Heart left ventricle (tissue), 16 donors: ENCODE data around the gene BCL6. TPM values are rescaled to one million over a fixed set of nuclear protein-coding genes. Genes with fewer than 3 reads are reported as not detected.
A peak's percentile ranks its signal among the peaks of the same experiment; 100 is the strongest.

Experiments used
- ATAC-seq, 4 donors: fragments of 200-7000 bp; cut with Tn5 transposase; one replicate each; pipeline ENCODE4 v1.9.1; 2020 to 2022; ENCODE audit warnings: moderate library complexity in 4 of 4, mild to moderate bottlenecking in 3 of 4, moderate number of reproducible peaks in 1 of 4
- DNase-seq, 5 donors: peaks; one replicate each; pipeline ENCODE4 v3.0.0-alpha.2; 2020
- H3K27ac ChIP-seq, 12 donors: fragments of 200-600 bp; sonication (generic) in 4 of 12; one replicate each; pipeline versions ENCODE4 v1.5.0 to v1.8.0; 2016 to 2022; ENCODE audit warnings: mild to moderate bottlenecking in 2 of 12
- H3K27me3 ChIP-seq, 9 donors: fragments of 200-600 bp; sonication (generic) in 2 of 9; one replicate each; pipeline versions ENCODE4 v1.5.1 to v1.8.0; 2016 to 2022; ENCODE audit warnings: mild to moderate bottlenecking in 3 of 9
- H3K36me3 ChIP-seq, 9 donors: fragments of 200-600 bp; sonication (generic) in 2 of 9; one replicate each; pipeline versions ENCODE4 v1.5.0 to v1.8.0; 2018 to 2022; ENCODE audit warnings: mild to moderate bottlenecking in 2 of 9
- H3K4me1 ChIP-seq, 12 donors: fragments of 200-600 bp; sonication (generic) in 4 of 12; one replicate each; pipeline versions ENCODE4 v1.5.0 to v1.8.0; 2016 to 2022; ENCODE audit warnings: mild to moderate bottlenecking in 3 of 12
- H3K4me3 ChIP-seq, 12 donors: fragments of 200-600 bp; sonication (generic) in 4 of 12; one replicate each; pipeline versions ENCODE4 v1.5.0 to v1.8.0; 2017 to 2022; ENCODE audit warnings: mild to moderate bottlenecking in 9 of 12, moderate library complexity in 4 of 12
- H3K9me3 ChIP-seq, 12 donors: fragments of 200-600 bp; sonication (generic) in 4 of 12; one replicate each; pipeline versions ENCODE4 v1.5.0 to v1.8.0; 2016 to 2022; ENCODE audit warnings: mild to moderate bottlenecking in 1 of 12
- POLR2A ChIP-seq, 2 donors: fragments of 450-650 bp; IDR thresholded peaks; one replicate each; pipeline ENCODE4 v1.6.1; 2017; ENCODE audit warnings: antibody characterized with exemption in 2 of 2, mild to moderate bottlenecking in 2 of 2, moderate library complexity in 2 of 2
- WGBS, 4 donors: extraction: QIAGEN DNeasy Blood & Tissue Kit in 2 of 4; methylation state at CpG; one replicate each; pipeline versions ENCODE4 v1.1.5 to v1.1.7; 2013 to 2018; 5-methylcytosine and 5-hydroxymethylcytosine counted together
- intact Hi-C, 10 donors: fragments of 100-400 bp; cut with DNase I; formaldehyde crosslinking; loops; one replicate each; pipeline versions ENCODE4 v1.11.1 to v1.14.2; 2022
- polyA plus RNA-seq, 2 donors: library from polyadenylated mRNA; stranded (reverse); fragments of 200-250 nt; gene quantifications; one replicate each; pipeline ENCODE4 v1.2.3, GENCODE V29; 2013
- total RNA-seq, 9 donors: library from RNA; depleted of rRNA in 2 of 9; stranded (reverse); fragments of >200 nt in 2 of 9; fragmentation: NEBNext Ultra II Directional in 3 of 9; extraction: Animal tissue kit (Norgen Biotek cat#: 25700) in 3 of 9; gene quantifications; one replicate each; pipeline versions ENCODE4 v1.1.0 to v1.2.4, GENCODE V29; 2016 to 2023
- TF ChIP-seq, protein P1 (sequence below), 12 donors: fragments of 200-600 bp; sonication (generic) in 4 of 12; IDR thresholded peaks; one replicate each; pipeline versions ENCODE4 v1.5.0 to v1.8.0; 2018 to 2022; ENCODE audit warnings: antibody characterized with exemption in 12 of 12, mild to moderate bottlenecking in 5 of 12
- donor health status: ischemic (EF 13 %, LVEDD 7.1; RV severe dilation, severe dysfunction).
- donor health status: healthy with polysubstance abuse.
- donor health status: DM: no; HTN: yes; CAD: no.
- donor health status: DM: no; HTN: no; CAD: no.
- donor health status: ischemic (EF 25% LVEDD 6.9; RV normal size, moderate dysfunction).
- donor health status: ischemic (EF 25% LVEDD 5.7; RV mildly dilated, moderate dysfunction).
- donor health status: healthy.
- donor health status: DM: yes; HTN: yes; CAD: no.
- donor health status: ischemic (EF 35%, LVEDD 5.7; RV mildly dilated, moderate dysfunction).
- donor health status: nonischemic (EF 11% LVEDD 7.7; RV severe dilation, severe dysfunction).
- donor health status: DM: yes; HTN: yes; CAD: no.
- donor health status: PGD.
- donor health status: ischemic (EF 29% LVEDD 5.4; RV normal size, mild dysfunction).
- donor health status: nonischemic (EF 23%, LVEDD 6.1; RV moderate dilation, normal function).

The BCL6 gene
- total and polyA plus RNA-seq, 11 donors: 29.3 to 109 (median 45.7) TPM

DNA sequence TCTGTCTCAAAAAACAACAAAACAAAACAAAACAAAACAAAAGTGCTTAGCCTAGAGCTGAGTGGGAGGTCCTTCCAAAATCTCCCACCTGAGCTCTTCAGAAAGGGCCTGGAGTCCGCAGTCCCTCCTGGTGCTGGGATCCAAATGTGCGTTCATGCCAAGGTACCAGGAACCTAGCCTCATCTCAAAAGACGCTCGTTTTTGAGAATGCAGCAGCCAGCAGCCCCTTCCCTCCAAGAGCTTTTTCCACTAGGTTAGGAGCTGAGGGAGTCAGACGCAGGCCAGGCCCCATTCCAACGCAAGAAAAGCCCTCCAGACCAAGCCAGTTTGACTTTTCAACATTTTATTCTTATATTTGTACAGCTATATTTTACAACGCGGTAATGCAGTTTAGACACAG is 24.2 kb downstream of the BCL6 start:
- Histone ChIP-seq H3K4me1 (peaks cover 0 to 7% (median 0%) of the 10 kb centered on the region in 12 donors), H3K36me3 (peaks cover 5 to 58% (median 54%) of the 10 kb centered on the region in 9 donors), H3K4me3 (no peak overlapping the region), H3K27me3 (no peaks in the 10 kb centered on the region), H3K9me3 (no peaks in the 10 kb centered on the region), H3K27ac (peak overlapping the region in 1 of 12 donors; percentile 61)
- intact Hi-C loops: no loop called here
- TF ChIP-seq, protein P1, sequence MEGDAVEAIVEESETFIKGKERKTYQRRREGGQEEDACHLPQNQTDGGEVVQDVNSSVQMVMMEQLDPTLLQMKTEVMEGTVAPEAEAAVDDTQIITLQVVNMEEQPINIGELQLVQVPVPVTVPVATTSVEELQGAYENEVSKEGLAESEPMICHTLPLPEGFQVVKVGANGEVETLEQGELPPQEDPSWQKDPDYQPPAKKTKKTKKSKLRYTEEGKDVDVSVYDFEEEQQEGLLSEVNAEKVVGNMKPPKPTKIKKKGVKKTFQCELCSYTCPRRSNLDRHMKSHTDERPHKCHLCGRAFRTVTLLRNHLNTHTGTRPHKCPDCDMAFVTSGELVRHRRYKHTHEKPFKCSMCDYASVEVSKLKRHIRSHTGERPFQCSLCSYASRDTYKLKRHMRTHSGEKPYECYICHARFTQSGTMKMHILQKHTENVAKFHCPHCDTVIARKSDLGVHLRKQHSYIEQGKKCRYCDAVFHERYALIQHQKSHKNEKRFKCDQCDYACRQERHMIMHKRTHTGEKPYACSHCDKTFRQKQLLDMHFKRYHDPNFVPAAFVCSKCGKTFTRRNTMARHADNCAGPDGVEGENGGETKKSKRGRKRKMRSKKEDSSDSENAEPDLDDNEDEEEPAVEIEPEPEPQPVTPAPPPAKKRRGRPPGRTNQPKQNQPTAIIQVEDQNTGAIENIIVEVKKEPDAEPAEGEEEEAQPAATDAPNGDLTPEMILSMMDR (IDR thresholded peaks at IDR 0.05): no peak
- no peak for TF ChIP-seq POLR2A (IDR thresholded peaks at IDR 0.05)
- ATAC-seq: no peak
- WGBS, 4 donors: 91 to 96% (median 93%) methylated on average over 8 of the region's 8 CpGs
- no peak for DNase-seq

DNA sequence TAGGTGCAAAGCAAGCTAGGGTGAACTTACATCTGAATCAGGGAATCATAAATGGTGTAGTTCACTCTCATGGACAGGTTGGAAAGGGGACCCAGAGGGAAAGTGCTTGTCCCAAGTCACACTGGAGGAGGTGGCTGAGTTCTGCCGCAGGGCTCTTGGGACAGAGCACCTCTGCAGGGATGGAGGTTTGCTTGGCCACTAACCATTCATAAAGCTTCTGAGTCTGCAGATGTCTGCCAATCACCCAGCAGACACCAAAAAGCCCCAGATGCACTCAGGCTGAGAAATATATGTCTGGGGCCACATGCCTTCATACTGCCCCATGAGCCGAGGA is 25.0 kb downstream of the BCL6 start:
- peak in 1 of 4 donors; percentile 17 for ATAC-seq
- H3K27ac ChIP-seq: peak overlapping the region in 1 of 12 donors; percentile 61
- H3K27me3 ChIP-seq: no peaks in the 10 kb centered on the region
- no peak for DNase-seq
- no peaks in the 10 kb centered on the region for H3K9me3 ChIP-seq
- WGBS, 4 donors: 95 to 100% (median 99%) methylated on average over 2 of the region's 2 CpGs
- peaks cover 5 to 51% (median 46%) of the 10 kb centered on the region in 9 donors for H3K36me3 ChIP-seq
- TF ChIP-seq POLR2A (IDR thresholded peaks at IDR 0.05): no peak
- TF ChIP-seq, protein P1 (IDR thresholded peaks at IDR 0.05): no peak
- no peak overlapping the region for H3K4me3 ChIP-seq
- peaks cover 0 to 7% (median 0%) of the 10 kb centered on the region in 12 donors for H3K4me1 ChIP-seq
- intact Hi-C loops: no loop called here

DNA sequence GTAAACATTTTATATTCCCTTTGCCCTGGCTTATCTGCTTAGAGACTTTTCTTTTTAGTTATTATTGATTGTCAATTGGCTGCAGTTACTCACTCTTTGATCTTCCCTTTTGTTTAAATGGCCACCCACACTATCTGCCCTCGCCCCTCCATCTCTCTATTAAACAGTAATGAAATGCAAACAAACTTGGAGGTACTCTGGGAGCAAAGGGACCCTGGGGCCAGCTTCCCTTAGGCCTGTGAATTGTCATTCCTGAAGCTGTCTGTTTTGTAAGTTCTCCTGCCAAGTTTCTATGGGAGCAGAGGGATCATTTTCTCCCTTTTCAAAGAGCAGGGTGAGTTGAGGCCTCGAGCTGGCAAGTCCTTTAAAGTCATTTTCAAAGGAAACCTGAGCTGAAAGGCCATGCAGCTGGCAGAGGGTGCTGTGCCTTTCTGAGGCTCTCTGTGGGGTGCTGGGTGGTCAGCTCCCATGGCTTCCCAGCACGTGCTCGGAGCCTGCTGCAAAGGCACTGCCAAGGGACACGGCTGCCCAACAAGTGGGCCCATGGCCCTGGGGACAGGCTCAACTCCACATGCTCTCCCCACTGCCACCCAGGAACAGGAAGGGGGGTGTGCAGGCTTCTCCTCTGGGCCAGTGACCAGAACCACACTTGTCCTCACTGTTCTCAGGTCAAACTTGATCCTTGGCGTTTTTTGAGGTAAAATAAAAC is 25.5 kb downstream of the BCL6 start:
- TF ChIP-seq, protein P1 (IDR thresholded peaks at IDR 0.05): no peak
- no peak for TF ChIP-seq POLR2A (IDR thresholded peaks at IDR 0.05)
- H3K4me3 ChIP-seq: no peak overlapping the region
- intact Hi-C loops: loop anchor here in 8 of 10 donors (5.0 to 10.0 kb wide), 4 partner anchors 42 to 1105 kb away; partner anchors contain the start of gene AHSG (in 1 of the 8)
- ATAC-seq (peak; percentile 12 to 64 (median 56)), DNase-seq (no peak)
- H3K27me3 ChIP-seq: no peaks in the 10 kb centered on the region
- 55 to 60% (median 58%) methylated on average over 3 to 6 of the region's 6 CpGs for WGBS, 4 donors
- no peaks in the 10 kb centered on the region for H3K9me3 ChIP-seq
- H3K27ac ChIP-seq: peak overlapping the region in 1 of 12 donors; percentile 61
- peaks cover 3 to 45% (median 41%) of the 10 kb centered on the region in 9 donors for H3K36me3 ChIP-seq
- peaks cover 0 to 7% (median 0%) of the 10 kb centered on the region in 12 donors for H3K4me1 ChIP-seq

DNA sequence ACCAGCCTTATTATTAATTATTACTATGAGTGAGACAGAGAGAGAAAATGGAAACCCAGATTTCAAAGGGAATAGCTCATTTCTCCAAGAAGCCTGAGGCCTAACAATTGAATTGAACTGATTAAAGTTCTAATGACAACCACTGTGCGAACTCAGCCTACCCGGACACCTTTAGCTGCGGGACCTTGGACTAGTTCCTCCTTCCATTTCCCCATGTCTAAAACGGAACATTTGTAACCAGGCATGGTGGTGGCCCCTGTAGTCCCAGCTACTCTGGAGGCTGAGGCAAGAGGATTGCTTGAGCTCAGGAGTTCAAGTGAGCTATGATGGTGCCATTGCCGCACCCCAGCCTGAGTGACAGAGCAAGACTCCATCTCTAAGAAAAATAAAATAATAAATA is 26.5 kb downstream of the BCL6 start:
- intact Hi-C loops: loop anchor here in 8 of 10 donors (5.0 to 10.0 kb wide), 4 partner anchors 42 to 1104 kb away; partner anchors contain the start of gene AHSG (in 1 of the 8)
- TF ChIP-seq, protein P1 (IDR thresholded peaks at IDR 0.05): no peak
- TF ChIP-seq POLR2A (IDR thresholded peaks at IDR 0.05): no peak
- Histone ChIP-seq H3K27ac (no peak overlapping the region), H3K4me1 (peaks cover 0 to 12% (median 0%) of the 10 kb centered on the region in 12 donors), H3K4me3 (no peak overlapping the region), H3K36me3 (peaks cover 3 to 36% (median 31%) of the 10 kb centered on the region in 9 donors), H3K27me3 (no peaks in the 10 kb centered on the region), H3K9me3 (no peaks in the 10 kb centered on the region)
- 91 to 99% (median 93%) methylated on average over 5 of the region's 5 CpGs for WGBS, 4 donors
- ATAC-seq (no peak), DNase-seq (no peak)
